HG03469 (cell line): ENCODE measurements around the gene EXOC4.

Experiments
- ATAC-seq: cut with Tn5 transposase; IDR thresholded peaks from one replicate; pipeline ENCODE4 v1.9.1; 2021; ENCODE audit warnings: mild to moderate bottlenecking, moderate library complexity, moderate number of reproducible peaks; ENCODE audit not compliant: unreplicated experiment

The EXOC4 gene

DNA sequence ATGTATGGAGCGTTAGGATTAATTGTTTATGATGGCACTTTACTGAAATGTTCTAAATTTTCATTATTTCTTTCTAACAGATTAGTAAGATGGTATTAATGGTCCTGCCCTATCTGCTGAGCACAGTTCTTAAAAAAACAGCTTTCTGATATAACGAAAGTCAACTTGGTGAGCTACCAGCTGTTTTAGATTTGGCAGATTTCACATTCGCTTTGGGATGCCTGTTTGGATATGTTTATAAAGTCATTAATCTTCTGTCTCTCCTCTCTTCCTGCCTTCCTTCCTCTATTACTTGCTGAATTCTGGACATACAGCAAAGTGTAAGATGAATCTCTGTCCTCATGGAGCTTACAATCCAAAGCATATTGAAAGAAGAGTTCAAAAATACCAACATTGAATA is 477.5 kb downstream of the EXOC4 start:
- no peak for ATAC-seq

DNA sequence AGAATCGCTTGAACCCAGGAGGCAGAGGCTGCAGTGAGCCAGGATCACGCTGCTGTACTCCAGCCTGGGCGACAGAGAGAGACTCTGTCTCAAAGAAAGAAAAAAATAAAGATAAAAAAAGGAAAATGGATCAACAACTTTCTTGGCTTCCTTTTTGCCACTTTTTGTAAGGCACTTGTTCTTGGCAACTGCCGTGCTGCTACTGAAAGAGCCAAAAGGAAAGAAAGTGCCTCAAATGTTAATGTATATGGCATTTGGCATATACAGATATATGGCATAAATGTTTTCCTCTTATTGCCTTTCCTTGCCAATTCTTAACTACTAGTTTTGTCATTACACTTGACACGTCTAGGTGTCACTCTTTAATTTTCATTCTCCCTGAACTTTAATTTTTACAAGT is 480.5 kb downstream of the EXOC4 start:
- no peak for ATAC-seq

DNA sequence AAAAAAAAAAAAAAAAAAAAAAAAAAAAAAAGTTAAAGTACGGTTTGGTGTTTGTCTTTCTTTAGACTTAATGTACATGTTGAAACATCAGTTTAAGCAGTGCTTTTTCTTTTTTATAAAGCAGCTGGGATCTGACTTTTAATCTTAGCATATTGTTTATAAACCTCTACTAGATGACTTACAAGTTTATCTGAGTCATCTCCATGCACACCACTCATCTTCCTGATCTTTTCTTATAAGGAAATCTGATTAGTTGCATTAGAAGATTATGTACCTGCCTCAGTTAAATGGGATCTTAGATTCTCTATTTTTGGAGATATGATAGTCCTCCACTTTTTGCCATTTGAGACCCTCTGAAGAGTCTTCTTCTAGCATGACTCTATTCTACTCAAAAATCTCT is 482.3 kb downstream of the EXOC4 start:
- no peak for ATAC-seq

DNA sequence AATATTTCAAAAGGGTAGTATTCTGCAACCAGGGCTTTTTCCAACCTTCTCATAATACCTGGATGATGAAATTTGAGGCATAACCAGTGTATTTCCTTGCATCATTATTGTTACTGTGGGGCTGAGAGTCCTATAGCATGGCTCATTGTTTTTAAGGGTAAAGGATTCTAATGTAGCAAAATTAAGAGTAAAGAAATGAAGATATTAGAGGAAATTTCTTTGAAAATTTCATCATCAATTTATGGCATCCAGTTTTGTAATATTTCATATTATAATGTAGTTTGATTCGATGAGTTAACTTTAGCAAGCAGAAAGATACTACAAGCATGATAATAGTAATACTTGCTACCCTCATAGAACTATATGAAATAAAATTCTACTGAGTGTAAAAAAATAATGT is 486.9 kb downstream of the EXOC4 start:
- ATAC-seq = no peak

DNA sequence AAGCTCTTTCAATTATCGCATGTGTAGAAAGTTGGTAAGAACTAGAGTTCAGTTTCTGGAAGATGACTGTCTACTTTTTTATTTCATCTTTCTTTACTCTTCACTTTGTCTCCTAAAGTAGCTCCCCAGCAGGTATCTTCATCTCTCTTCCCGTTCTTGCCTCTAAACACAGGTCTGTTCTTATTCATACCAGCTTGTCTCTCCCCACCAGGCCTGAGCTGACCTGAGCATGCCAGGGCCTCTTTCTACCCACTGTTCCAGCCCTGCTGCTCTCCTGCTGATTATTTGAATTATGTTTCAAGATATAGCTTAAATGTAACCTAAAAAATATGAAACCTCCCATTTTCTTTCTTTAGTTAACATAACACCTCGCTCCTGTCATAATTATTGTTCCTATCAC is 488.2 kb downstream of the EXOC4 start:
- no peak for ATAC-seq

DNA sequence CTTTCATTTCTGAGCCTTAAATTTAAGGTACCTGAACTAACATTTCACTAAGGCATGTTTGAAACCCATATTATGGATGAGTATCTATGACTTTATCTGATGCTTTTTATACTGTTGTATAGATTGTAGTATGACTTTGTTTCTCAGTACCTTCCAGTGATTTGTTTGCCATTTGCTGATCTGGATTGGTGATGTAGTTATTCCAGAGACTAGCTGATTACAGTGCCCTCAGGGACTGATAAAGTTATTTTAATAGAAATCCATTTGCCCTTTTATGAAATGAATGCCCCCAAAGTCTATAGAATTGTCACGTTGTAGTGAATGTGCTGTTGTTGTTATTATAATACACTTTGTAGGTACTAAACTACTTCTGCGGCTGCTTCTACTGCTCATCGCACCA is 488.8 kb downstream of the EXOC4 start:
- ATAC-seq = no peak

DNA sequence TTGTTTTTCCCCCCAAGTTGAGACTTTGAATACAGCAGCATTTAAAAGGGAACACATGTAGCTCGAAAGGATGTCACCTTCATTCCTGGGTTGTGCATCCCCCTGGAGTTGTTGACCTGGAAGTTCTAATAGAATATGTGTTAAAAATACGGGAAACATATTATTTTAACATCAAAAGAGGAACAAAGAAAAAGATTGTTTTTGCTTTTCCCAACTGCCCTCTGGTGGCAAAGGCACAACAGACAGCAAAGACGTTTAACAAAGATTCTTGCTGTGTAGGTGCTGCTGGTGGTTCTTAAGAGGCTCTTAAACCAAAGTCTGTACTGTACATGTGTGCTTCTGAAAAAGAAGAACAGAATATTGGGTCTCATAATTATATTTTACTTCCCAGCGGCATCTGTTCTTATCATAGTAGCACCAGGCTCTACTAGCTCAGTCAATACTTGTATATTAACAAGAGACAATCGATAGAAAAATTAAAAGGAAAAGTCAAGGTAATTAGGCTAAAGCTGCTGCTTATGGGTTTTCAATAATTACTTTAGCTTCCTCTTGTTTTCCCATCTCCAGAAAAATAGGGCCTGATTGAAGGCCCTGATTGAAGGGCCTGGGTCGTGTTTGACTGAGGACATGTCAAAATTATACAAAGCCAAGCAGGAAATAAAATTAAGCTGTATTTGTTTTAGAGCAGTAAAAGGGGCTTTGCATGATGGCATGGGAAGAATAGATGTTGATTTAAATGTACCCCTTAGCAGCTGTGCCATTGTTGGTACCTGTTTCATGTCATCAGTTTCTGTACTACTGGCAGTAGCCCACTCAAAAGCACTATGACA is 490.0 kb downstream of the EXOC4 start:
- ATAC-seq = no peak

DNA sequence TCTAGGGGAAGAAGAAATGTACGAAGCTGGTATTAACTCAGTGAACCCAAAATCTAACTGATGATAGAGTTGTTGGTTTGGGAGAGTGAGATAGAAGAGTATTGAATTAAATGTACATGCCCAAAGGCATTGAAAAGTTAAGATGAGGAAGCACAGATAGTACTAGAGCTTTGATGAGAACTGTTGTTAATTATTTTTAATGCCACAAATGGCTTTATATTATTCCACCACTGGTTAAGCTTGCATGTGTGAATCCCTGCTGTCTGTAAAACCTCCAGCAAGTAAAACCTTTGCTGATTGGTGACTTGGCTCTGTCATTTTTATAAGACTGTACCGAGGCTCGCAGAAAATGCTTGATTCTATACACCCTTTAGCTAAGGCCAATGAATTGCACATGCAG is 491.6 kb downstream of the EXOC4 start:
- ATAC-seq = no peak

DNA sequence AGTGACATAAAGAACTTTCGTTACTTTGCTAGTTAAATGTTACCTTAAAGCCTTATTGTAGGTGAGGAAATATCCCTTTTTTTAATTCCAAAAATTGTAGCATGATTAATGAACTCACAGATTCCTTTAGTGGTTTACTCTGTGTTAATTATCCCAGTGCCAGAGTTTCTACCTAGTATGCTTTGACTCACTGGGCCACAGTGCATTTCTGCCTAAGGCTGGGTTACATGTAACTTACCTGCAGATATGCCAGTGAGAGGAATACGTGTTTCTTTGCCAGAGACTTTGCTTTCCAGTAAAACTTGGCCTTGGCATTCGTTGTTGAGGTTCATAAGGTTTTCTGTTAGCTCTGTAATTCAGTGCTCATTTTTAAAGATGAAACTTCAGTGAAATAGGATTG is 493.4 kb downstream of the EXOC4 start:
- ATAC-seq = no peak

DNA sequence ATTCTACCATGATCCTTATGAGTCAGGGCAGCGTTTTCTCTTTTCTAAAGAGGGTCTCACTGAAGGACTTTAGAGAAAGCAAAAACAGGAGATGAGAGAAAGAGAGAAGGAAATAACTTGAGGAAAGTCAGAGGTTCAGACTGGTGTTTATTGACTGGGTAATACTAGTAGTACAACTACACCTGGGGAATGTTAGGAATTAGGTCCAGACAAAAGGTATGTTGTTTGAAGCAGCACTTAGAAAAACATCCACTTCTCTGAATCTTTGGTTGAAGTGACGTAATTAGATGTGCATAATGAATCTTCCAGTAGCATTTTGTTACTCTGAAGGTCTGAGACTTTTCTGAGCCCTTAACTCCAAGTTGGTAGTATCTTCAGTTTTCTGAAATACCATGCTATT is 494.0 kb downstream of the EXOC4 start:
- ATAC-seq = no peak

DNA sequence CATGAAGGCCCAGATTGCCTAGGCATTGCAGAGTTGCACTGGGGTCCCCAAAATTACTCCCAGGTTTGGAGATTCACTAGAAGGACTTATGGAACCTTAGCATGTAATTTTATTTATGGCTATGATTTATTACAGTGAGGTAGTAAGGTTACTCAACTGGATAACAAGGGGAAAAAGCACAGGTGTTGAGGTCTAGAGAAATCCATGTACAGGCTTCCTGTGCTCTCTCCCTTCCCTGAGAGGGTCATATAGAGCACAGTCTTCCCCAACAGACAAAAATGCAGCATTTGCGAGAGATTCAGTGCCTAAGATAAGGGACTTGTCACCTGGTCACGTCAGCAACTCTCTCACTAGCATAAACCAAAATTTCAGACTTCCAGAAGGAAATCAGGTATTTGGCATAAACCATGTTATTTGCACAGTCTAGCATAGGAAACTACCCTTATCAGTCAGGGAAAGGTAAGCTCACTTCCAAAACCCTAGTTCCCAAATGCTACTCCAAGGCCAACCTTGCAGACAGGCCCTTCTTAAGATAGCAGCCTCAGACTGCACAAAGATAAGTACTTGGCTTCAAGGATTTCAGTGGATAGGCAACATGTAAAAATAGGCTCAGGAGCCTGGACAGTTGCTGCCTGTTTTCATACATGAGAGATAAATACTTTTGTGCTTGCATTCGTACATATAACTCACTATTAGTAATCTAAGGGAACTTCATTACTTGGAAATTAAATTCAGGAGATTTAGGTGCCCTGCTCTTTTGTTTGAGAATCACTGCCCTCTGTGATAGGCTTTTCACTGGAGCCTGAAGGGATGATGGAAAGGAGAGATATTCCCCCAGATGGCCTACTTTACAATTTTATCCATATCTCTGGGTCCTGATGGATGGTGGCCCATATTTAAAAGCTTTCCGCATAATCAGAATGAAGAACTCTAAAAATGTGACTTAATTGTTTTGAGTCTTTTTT is 495.8 kb downstream of the EXOC4 start:
- no peak for ATAC-seq

DNA sequence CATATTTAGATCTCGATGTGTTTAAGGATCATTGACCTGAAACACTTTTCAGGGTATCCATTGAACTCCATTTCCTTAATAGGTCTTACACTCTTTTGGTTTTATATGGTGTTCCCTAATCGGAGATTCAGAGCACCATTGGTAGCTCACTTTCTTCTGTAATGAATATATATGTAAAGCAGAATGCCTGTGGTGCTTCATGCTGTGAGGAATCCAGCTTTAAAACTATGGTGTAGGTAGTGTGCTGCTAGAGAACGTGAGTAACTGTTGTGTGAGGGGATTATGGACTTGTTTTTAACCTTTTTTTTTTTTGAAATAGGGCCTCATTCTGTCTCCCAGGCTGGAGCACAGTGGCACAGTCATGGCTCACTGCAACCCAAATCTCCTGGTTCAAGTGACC is 497.4 kb downstream of the EXOC4 start:
- ATAC-seq = no peak

DNA sequence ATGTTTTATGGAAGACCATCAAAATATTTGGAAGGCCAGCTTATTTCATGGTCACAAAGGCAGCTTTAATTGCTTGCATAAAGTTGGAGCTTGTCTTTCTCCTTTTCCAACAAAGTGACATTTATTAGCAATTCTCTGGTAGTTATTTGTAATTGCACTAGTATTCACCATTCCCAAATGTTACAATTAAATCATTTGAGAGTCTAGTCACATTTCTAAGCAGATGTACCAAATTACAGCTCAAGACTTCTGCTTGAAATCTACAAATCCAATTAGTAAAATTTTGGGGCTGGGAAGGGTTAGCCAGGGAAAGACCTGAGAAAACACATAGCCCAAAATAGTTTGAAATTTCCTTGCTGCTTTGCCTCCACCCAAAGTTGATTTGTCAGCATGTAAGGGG is 498.2 kb downstream of the EXOC4 start:
- no peak for ATAC-seq

DNA sequence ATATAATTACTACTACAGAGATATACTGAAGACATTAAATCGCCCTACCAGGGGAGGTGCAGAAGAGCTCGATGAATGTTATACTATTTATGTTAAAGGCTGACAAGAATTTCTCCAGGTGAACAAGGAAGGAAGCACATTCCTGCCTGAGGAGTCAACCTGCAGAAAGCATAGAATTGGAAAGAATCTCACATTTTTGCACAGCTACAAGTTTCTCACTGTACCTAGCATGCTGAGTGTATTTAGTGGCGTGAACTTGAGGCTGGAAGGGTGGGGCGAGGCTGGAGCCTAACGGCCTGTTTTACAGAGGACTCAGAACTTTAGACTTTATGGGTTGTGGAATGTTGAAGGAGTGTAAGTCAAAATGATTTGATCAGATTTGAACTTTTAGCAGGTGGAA is 500.6 kb downstream of the EXOC4 start:
- no peak for ATAC-seq

DNA sequence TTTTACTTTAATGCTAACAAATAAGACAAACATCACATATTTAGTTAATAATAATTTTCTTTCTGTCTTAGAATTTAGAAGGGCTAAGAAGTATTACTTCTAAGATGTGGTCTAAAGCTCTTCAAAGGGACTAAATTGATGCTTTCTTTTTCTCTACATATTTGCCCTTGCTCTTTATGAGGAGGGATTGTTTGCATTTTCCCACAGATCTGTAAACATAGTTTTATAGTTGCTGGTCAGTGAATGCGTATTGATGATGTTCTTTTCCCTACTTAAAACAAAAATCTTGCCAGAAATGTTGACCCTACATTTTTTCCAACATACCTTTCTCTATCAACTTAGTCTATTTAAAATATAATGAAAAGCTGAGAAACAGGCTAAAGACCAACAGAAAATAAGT is 501.8 kb downstream of the EXOC4 start:
- ATAC-seq = no peak

DNA sequence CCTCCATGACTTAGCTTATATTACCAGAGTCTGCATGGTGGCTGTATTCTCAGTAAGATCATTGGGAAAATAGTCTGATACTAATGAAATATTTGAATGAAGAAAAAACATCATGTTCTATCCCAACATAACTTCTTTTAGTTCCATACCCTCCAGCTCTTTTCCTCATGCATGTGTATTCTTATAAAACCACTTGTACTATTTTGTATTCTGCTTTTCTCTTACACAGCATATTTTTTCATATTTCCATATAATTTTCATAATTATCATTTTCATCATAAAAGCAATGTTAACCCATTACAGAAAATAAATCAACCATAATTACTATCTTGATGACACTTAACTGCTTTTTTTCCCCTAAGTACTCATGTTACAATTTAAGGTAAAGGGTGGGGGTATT is 503.0 kb downstream of the EXOC4 start:
- ATAC-seq = no peak

DNA sequence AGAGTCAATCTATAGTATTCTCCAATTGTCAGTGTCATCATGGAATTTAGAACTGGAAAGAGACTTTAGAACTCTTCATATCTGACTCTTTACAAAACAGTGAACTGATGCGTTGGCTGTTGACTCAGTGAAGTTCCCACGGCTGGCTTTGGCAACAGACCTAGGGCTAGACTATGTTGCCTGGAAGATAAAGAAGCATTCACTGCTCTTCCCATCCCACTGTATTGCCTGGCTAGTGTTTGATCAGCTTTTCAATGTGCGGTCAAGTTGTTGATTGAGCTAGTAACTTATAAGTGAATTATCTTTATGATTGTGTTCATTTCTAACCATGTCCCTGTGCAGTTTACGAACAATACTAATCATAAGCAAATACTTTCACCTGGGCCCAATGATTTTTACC is 508.6 kb downstream of the EXOC4 start:
- ATAC-seq = no peak

DNA sequence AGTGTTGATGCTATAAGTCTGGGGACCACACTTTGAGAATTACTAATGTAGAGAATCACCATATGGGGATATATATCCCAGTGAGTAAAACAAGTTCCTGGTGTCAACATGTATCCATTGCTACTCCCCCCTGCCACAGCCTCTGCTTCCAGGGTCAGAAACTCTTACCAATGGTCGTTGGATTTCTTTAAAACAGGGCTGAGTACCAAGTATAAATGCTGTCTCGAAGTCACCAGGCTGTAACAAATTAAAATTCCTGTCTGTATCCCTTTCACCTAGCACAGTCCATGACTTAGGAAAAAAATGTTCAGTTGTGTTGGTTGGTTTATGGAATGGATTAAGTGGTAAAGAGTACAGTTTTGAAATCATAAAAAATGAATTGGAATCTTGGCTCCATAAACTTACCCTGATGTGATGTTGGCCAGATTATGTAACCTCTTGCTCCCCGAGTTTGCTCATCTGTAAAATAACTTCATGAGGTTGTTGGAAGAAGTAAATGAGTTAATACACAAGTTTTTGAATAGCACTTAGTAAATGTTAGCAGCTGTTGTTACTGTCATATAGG is 510.3 kb downstream of the EXOC4 start:
- ATAC-seq = no peak

DNA sequence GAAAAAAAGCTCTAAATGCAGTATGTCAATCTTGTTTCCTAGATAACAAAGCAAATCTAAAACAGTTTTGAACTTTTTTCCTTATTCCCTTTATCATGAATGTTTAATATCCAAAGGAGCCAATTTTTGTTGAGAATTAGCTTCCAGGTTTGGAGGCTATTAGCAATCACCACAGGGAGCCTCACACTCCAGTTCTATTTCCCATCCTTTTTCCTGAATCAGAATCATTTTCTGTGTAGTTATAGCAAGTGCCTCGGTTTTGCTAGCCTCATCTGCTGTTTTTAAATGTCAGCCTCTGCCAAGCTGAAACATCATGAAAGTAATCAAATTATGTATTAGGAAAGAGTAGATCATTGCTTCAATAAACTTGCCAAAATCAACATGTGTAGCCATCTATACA is 516.8 kb downstream of the EXOC4 start:
- ATAC-seq = no peak

DNA sequence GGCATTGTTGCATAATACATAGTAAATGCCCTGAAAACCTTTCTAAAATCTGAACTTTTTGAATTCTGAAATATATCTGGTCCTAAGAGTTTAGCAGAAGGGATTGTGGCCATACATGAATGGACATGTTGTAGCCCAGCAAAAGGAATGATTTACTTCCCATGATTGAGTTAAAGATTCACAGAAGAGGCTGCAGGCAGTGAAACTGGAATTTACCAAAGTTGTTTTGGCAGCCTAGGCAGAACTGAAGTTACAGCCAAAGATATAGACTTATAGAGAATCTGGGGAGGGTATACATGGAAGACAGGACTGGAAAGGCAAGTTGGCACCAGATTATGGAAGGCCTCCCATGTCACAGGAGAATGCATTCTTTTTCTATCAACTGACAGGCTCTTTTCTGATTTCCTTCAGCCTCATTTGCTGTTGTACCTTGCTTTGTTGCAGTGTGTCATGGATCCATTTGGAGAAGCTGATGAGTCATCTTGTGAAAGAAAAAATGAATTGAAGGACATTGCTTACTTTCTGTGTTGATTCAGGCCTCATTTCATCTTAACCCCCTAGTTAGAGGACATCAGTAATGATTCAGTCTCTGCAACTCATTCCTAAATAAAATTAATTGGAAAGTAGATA is 518.1 kb downstream of the EXOC4 start:
- ATAC-seq = no peak

DNA sequence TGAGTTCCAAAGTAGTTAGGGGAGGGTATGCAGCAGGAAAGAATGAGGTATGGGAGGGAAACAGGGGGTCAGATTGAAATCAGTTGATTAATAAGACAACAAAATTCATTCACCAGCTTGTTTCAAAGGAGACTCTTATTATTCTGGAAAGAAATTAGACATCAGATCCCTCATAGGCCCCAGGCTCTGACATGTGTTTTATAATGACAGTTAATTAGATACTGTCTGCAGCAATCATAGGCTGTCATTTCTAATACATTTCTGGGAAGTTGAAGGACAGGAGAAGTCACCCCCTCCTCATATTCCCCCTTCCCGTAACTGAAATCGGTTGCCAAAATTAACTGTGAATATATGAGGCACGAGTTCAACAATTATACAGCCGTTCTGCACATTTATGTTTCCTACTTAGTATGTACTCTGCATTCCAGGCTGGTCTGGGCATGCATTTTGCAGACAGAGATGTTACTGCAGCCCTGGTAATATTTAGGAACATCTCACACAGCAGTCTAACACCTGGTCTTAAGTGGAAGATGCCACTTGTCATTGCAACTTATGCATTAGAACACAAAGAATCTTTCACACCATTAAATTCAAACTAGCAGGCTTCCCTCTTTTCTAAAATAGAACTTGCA is 519.0 kb downstream of the EXOC4 start:
- ATAC-seq = no peak
